ENCODE data around the gene MFN2. TPM values are rescaled to one million over a fixed set of nuclear protein-coding genes. Genes with fewer than 3 reads are reported as not detected.

The MFN2 gene
- total RNA-seq, result 46.5 and 54.1 TPM in 2 replicates

GRCh38 chr1:11979851-11980675, at the start of gene MFN2:
Gene MFN2 (plus strand): TSS chr1:11980444. CDS start chr1:11989169, 8,725 bp downstream.
- DNase-seq (peak; percentile 95), ATAC-seq (ENCODE audit: low read depth) (peak; percentile 95)
- peak within 1 kb of the TSS; percentile 85 for H3K27ac Mint-ChIP-seq
- H3K4me1 Mint-ChIP-seq, result peaks cover 34% of the 10 kb centered on the region
- TF ChIP-seq CTCF (IDR thresholded peaks at IDR 0.05), result no peak
- peak within 1 kb of the TSS; percentile 90 for H3K4me3 Mint-ChIP-seq
- H3K36me3 Mint-ChIP-seq (ENCODE audit: low read depth), result peaks cover 31% of the 10 kb centered on the region
- ChIA-PET CTCF (interaction anchor here (1.6 kb wide), 1 partner anchor 72 kb away, joined by 4 read pairs; no protein-coding TSS in a partner anchor), POLR2A (interaction anchor here (0.5 to 6.6 kb wide), 13 partner anchors 9 to 1287 kb away, joined by 3 to 173 read pairs (median 4); partner anchors contain the start of genes CLCN6, FBXO6, KIAA2013 and MIIP)
- intact Hi-C loops (cut with micrococcal nuclease), result loop anchor here (1.0 to 5.0 kb wide), 7 partner anchors 39 to 1508 kb away; partner anchors contain the start of genes DFFA, KIAA2013, MIIP and PEX14
- no peaks in the 10 kb centered on the region for H3K27me3 Mint-ChIP-seq
- no peaks in the 10 kb centered on the region for H3K9me3 Mint-ChIP-seq

GRCh38 chr1:11930571-11931445, 49.4 kb upstream of the MFN2 start:
- ChIA-PET CTCF (no interaction called here), POLR2A (interaction anchor here (0.6 to 10.6 kb wide), 4 partner anchors 11 to 84 kb away, joined by 3 to 184 read pairs (median 4); no protein-coding TSS in a partner anchor)
- Mint-ChIP-seq H3K9me3 (no peaks in the 10 kb centered on the region), H3K4me1 (peaks cover 17% of the 10 kb centered on the region), H3K27ac (no peak overlapping the region), H3K4me3 (peak overlapping the region; percentile 20), H3K36me3 (ENCODE audit: low read depth) (peaks cover 2% of the 10 kb centered on the region), H3K27me3 (no peaks in the 10 kb centered on the region)
- intact Hi-C loops (cut with micrococcal nuclease), result no loop called here
- DNase-seq (no peak), ATAC-seq (ENCODE audit: low read depth) (no peak)
- TF ChIP-seq CTCF (IDR thresholded peaks at IDR 0.05), result no peak

GRCh38 chr1:11931845-11932244, 48.4 kb upstream of the MFN2 start:
- DNase-seq (no peak), ATAC-seq (ENCODE audit: low read depth) (no peak)
- H3K9me3 Mint-ChIP-seq, result no peaks in the 10 kb centered on the region
- no peak overlapping the region for H3K27ac Mint-ChIP-seq
- no peak for TF ChIP-seq CTCF (IDR thresholded peaks at IDR 0.05)
- H3K27me3 Mint-ChIP-seq, result no peaks in the 10 kb centered on the region
- intact Hi-C loops (cut with micrococcal nuclease), result no loop called here
- H3K36me3 Mint-ChIP-seq (ENCODE audit: low read depth), result no peaks in the 10 kb centered on the region
- H3K4me3 Mint-ChIP-seq, result no peak overlapping the region
- peaks cover 12% of the 10 kb centered on the region for H3K4me1 Mint-ChIP-seq
- ChIA-PET CTCF (no interaction called here), POLR2A (interaction anchor here (10.6 kb wide), 1 partner anchor 23 kb away, joined by 184 read pairs; no protein-coding TSS in a partner anchor)

- ChIA-PET POLR2A (interaction anchor here (0.6 to 10.6 kb wide), 5 partner anchors 8 to 217 kb away, joined by 3 to 184 read pairs (median 9); partner anchors contain the start of genes KIAA2013 and MFN2), CTCF (interaction anchor here (1.0 kb wide), 1 partner anchor 25 kb away, joined by 3 read pairs; no protein-coding TSS in a partner anchor)
- TF ChIP-seq CTCF (IDR thresholded peaks at IDR 0.05), result no peak
- intact Hi-C loops (cut with micrococcal nuclease), result loop anchor here (1.0 kb wide), 3 partner anchors 8 to 46 kb away; partner anchors contain the start of genes KIAA2013 and MFN2
- DNase-seq (peak; percentile 76), ATAC-seq (ENCODE audit: low read depth) (peak; percentile 99)
- Mint-ChIP-seq H3K4me3 (peak within 1 kb of the TSS; percentile 86), H3K9me3 (no peaks in the 10 kb centered on the region), H3K36me3 (ENCODE audit: low read depth) (no peaks in the 10 kb centered on the region), H3K4me1 (peaks cover 7% of the 10 kb centered on the region), H3K27me3 (no peaks in the 10 kb centered on the region), H3K27ac (peak within 1 kb of the TSS; percentile 59)
These were observed 45.8 kb upstream of the MFN2 start, which contains the start of gene PLOD1 for GRCh38 chr1:11934302-11935056. Gene PLOD1 (plus strand): TSS chr1:11934717. CDS start chr1:11934780, 63 bp downstream.

All from activated B cell treated with CpG ODN at 0.5 μM for 24 hours (primary cell).